ENCODE results near the gene NADSYN1. TPM values are rescaled to one million over a fixed set of nuclear protein-coding genes. Genes with fewer than 3 reads are reported as not detected.
A peak's percentile ranks its signal among the peaks of the same experiment; 100 is the strongest.

NADSYN1 gene
- total and polyA plus RNA-seq, 2 of the 13 experiments (the other 11 are each of a cell fraction or from before 2014, with no cell fraction given), result 35.7 to 51.5 TPM

DNA sequence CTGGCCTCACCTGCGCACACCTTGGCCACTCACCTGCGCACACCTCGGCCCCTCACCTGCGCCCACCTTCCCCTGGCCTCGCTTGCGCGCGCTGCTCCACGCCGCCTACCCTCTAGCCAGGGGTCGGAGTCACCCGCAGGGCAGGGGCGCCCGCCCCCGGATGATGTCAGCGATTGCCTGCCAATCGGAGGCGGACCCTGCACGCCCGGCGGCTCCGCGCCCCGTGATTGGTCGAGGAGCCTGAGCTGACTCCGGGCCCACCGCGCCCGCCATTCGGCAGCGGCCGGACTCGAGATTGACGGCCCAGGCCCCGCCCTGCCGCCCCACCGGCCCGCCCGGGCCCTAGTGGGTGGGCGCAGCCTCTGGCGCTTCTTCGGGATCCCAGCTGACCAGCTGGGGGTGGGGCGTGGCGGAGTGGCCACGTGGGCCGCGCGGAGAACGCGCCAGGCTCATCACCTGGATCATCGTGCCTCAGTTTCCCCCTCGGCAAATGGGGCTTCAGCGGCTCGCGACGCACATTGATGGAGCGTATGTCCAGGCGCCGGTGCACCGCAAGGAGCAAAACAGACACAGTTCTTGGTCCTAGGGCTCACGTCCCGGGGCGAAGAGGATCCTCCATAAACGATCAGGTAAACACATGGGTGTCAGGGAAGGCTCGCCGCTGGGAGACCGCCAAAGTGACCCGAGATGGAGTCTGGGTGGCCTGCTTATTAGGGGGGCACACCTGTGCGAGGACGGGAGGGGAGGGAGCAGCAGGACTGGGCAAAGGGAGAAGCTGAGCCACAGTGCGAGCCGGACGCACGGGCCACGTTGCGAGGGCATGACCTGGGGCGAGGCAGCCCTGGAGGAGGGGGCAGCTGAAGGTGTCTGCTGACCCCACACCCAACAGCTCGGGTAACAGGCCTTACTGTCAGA is 4.5 kb upstream of the NADSYN1 start, which contains the start of gene DHCR7 (continued):
- peak; percentile 17 for TF ChIP-seq PAXIP1 (CRISPR knock-in tag; conservative IDR thresholded peaks at IDR 0.05)
- no peak for TF ChIP-seq SNAPC2 (CRISPR knock-in tag; IDR thresholded peaks at IDR 0.05)
- TF ChIP-seq, protein P1, sequence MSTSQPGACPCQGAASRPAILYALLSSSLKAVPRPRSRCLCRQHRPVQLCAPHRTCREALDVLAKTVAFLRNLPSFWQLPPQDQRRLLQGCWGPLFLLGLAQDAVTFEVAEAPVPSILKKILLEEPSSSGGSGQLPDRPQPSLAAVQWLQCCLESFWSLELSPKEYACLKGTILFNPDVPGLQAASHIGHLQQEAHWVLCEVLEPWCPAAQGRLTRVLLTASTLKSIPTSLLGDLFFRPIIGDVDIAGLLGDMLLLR (CRISPR knock-in tag; IDR thresholded peaks at IDR 0.05), result peak; percentile 92; the same call in 1 of the 2 replicates
- TF ChIP-seq ZNF232 (CRISPR knock-in tag; IDR thresholded peaks at IDR 0.05; ENCODE audit: borderline replicate concordance), result no peak; the same call in 1 of the 2 replicates
- TF ChIP-seq, protein P2, sequence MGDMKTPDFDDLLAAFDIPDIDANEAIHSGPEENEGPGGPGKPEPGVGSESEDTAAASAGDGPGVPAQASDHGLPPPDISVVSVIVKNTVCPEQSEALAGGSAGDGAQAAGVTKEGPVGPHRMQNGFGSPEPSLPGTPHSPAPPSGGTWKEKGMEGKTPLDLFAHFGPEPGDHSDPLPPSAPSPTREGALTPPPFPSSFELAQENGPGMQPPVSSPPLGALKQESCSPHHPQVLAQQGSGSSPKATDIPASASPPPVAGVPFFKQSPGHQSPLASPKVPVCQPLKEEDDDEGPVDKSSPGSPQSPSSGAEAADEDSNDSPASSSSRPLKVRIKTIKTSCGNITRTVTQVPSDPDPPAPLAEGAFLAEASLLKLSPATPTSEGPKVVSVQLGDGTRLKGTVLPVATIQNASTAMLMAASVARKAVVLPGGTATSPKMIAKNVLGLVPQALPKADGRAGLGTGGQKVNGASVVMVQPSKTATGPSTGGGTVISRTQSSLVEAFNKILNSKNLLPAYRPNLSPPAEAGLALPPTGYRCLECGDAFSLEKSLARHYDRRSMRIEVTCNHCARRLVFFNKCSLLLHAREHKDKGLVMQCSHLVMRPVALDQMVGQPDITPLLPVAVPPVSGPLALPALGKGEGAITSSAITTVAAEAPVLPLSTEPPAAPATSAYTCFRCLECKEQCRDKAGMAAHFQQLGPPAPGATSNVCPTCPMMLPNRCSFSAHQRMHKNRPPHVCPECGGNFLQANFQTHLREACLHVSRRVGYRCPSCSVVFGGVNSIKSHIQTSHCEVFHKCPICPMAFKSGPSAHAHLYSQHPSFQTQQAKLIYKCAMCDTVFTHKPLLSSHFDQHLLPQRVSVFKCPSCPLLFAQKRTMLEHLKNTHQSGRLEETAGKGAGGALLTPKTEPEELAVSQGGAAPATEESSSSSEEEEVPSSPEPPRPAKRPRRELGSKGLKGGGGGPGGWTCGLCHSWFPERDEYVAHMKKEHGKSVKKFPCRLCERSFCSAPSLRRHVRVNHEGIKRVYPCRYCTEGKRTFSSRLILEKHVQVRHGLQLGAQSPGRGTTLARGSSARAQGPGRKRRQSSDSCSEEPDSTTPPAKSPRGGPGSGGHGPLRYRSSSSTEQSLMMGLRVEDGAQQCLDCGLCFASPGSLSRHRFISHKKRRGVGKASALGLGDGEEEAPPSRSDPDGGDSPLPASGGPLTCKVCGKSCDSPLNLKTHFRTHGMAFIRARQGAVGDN (CRISPR knock-in tag; IDR thresholded peaks at IDR 0.05), result peak; percentile 98
- TF ChIP-seq, protein P3, sequence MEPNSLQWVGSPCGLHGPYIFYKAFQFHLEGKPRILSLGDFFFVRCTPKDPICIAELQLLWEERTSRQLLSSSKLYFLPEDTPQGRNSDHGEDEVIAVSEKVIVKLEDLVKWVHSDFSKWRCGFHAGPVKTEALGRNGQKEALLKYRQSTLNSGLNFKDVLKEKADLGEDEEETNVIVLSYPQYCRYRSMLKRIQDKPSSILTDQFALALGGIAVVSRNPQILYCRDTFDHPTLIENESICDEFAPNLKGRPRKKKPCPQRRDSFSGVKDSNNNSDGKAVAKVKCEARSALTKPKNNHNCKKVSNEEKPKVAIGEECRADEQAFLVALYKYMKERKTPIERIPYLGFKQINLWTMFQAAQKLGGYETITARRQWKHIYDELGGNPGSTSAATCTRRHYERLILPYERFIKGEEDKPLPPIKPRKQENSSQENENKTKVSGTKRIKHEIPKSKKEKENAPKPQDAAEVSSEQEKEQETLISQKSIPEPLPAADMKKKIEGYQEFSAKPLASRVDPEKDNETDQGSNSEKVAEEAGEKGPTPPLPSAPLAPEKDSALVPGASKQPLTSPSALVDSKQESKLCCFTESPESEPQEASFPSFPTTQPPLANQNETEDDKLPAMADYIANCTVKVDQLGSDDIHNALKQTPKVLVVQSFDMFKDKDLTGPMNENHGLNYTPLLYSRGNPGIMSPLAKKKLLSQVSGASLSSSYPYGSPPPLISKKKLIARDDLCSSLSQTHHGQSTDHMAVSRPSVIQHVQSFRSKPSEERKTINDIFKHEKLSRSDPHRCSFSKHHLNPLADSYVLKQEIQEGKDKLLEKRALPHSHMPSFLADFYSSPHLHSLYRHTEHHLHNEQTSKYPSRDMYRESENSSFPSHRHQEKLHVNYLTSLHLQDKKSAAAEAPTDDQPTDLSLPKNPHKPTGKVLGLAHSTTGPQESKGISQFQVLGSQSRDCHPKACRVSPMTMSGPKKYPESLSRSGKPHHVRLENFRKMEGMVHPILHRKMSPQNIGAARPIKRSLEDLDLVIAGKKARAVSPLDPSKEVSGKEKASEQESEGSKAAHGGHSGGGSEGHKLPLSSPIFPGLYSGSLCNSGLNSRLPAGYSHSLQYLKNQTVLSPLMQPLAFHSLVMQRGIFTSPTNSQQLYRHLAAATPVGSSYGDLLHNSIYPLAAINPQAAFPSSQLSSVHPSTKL (CRISPR knock-in tag; IDR thresholded peaks at IDR 0.05), result no peak
- TF ChIP-seq GABPA (IDR thresholded peaks at IDR 0.05; ENCODE audit: low read depth, low read length), result no peak
- TF ChIP-seq GABPA (CRISPR knock-in tag; IDR thresholded peaks at IDR 0.05; ENCODE audit: low read depth), result no peak
- TF ChIP-seq ZNF451 (CRISPR knock-in tag; IDR thresholded peaks at IDR 0.05), result peak; percentile 51
- TF ChIP-seq, protein P4, sequence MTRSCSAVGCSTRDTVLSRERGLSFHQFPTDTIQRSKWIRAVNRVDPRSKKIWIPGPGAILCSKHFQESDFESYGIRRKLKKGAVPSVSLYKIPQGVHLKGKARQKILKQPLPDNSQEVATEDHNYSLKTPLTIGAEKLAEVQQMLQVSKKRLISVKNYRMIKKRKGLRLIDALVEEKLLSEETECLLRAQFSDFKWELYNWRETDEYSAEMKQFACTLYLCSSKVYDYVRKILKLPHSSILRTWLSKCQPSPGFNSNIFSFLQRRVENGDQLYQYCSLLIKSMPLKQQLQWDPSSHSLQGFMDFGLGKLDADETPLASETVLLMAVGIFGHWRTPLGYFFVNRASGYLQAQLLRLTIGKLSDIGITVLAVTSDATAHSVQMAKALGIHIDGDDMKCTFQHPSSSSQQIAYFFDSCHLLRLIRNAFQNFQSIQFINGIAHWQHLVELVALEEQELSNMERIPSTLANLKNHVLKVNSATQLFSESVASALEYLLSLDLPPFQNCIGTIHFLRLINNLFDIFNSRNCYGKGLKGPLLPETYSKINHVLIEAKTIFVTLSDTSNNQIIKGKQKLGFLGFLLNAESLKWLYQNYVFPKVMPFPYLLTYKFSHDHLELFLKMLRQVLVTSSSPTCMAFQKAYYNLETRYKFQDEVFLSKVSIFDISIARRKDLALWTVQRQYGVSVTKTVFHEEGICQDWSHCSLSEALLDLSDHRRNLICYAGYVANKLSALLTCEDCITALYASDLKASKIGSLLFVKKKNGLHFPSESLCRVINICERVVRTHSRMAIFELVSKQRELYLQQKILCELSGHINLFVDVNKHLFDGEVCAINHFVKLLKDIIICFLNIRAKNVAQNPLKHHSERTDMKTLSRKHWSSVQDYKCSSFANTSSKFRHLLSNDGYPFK (CRISPR knock-in tag; IDR thresholded peaks at IDR 0.05; ENCODE audit: borderline replicate concordance), result no peak
- TF ChIP-seq TBX3 (IDR thresholded peaks at IDR 0.05; ENCODE audit: borderline replicate concordance), result no peak
